A549 treated with RU486 at 1 μM for 4 hours (cell line): ENCODE data around the gene MYL9. TPM values are rescaled to one million over a fixed set of nuclear protein-coding genes. Genes with fewer than 3 reads are reported as not detected.

Experiments
- total RNA-seq: library from RNA; stranded (reverse); fragments of 200-300 nt; extraction: Qiagen RNA extraction; gene quantifications from 5 replicates; pipeline ENCODE4 v1.2.3, GENCODE V29; 2022; ENCODE audit warnings: low read depth

MYL9 gene
- 14.8 to 28.9 TPM (median 19.9 TPM) in 5 replicates for total RNA-seq

DNA sequence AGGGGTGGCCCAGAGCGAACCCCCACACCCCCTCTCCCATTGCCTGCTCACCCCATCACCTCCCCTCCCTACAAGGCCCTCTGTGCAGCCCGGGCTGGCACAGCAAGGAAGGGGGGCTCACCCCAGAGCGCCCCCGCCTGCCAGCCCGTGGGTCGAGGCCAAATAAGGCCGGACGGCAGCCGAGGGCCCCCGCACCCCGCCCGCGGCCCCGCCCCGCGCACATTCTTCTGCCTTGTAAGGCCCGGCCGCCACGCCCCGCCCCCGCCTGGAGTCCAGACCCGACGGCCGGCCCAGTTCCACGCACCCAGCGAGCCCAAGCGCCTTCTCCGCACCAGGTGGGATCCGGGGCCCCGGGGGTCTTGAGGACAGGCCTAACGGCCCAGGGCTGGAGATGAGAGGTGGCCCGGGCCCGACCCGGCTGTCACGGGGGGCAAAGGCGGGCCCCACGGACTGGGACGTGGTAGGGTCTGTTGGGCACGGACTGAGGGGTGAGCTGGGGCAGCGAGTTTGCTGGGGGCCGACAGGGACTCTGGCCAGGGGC, at the start of gene MYL9:
TSS of gene MYL9 (plus strand) at position 293 of the 541 bp plus-strand sequence. CDS start 3,366 bp downstream, outside the sequence.

GRCh38 chr20:36573103-36573797, 31.9 kb downstream of the MYL9 start, which contains the start of gene TGIF2:
TSS of gene TGIF2 (plus strand) at chr20:36573597. CDS start at chr20:36578775, 5,178 bp downstream.

Other genes with a start within 250 kb of the MYL9 start
- 53.1 to 72.9 TPM (median 64.9 TPM) in 5 replicates for gene DLGAP4, start 235.2 kb upstream of the MYL9 start, total RNA-seq
- 3.6 to 5.0 TPM (median 4.7 TPM) in 5 replicates for gene TGIF2, start 32.1 kb downstream of the MYL9 start, total RNA-seq
- gene RAB5IF, start 64.3 kb downstream of the MYL9 start, total RNA-seq = 207 to 323 TPM (median 274 TPM) in 5 replicates
- gene SLA2, start 104.7 kb downstream of the MYL9 start, total RNA-seq = not detected in 5 replicates
- gene NDRG3, start 204.6 kb downstream of the MYL9 start, total RNA-seq = 21.4 to 22.9 TPM (median 22.0 TPM) in 5 replicates
- 19.2 to 28.1 TPM (median 25.2 TPM) in 5 replicates for gene DSN1, start 232.2 kb downstream of the MYL9 start, total RNA-seq